IPS-NIHi7 (cell line): ENCODE results near the gene ZNF503.

Experiments
- DNase-seq: peaks from one replicate; pipeline ENCODE4 v3.0.0; 2012; ENCODE audit warnings: mixed read lengths; ENCODE audit errors: extremely low spot score

ZNF503 gene

GRCh38 chr10:75431180-75432111, 29.9 kb upstream of the ZNF503 start, which contains the start of gene LRMDA:
Gene LRMDA (plus strand): TSS chr10:75431624.
- no peak for DNase-seq

- DNase-seq = peak; percentile 69
These were observed 28.6 kb upstream of the ZNF503 start for GRCh38 chr10:75430000-75430763.

- DNase-seq = no peak
These were observed 27.7 kb upstream of the ZNF503 start for GRCh38 chr10:75429159-75429827.

- DNase-seq = no peak
These were observed 27.0 kb upstream of the ZNF503 start for GRCh38 chr10:75428434-75429158.

GRCh38 chr10:75427951-75428350, 26.4 kb upstream of the ZNF503 start:
- DNase-seq = no peak

- DNase-seq = no peak
These were observed 25.3 kb upstream of the ZNF503 start for GRCh38 chr10:75426880-75427279.

- DNase-seq = no peak
These were observed 23.9 kb upstream of the ZNF503 start for GRCh38 chr10:75425291-75426079.

- no peak for DNase-seq
These were observed 23.0 kb upstream of the ZNF503 start for GRCh38 chr10:75424571-75424970.

GRCh38 chr10:75422913-75423312, 21.3 kb upstream of the ZNF503 start:
- DNase-seq = no peak

- DNase-seq = no peak
These were observed 17.1 kb upstream of the ZNF503 start for GRCh38 chr10:75418712-75419111.

GRCh38 chr10:75418293-75418692, 16.7 kb upstream of the ZNF503 start:
- no peak for DNase-seq

- peak; percentile 67 for DNase-seq
These were observed 16.0 kb upstream of the ZNF503 start for GRCh38 chr10:75417522-75417927.

GRCh38 chr10:75414527-75414926, 13.0 kb upstream of the ZNF503 start:
- DNase-seq = no peak

GRCh38 chr10:75410132-75411005, 8.8 kb upstream of the ZNF503 start:
- no peak for DNase-seq

- peak; percentile 83 for DNase-seq
These were observed 7.6 kb upstream of the ZNF503 start for GRCh38 chr10:75408911-75409885.

GRCh38 chr10:75408509-75408875, 6.9 kb upstream of the ZNF503 start:
- no peak for DNase-seq

GRCh38 chr10:75407713-75408508, 6.3 kb upstream of the ZNF503 start:
- no peak for DNase-seq
